HepG2 (cell line): ENCODE measurements around the gene PATE4. TPM values are rescaled to one million over a fixed set of nuclear protein-coding genes. Genes with fewer than 3 reads are reported as not detected.
A peak's percentile ranks its signal among the peaks of the same experiment; 100 is the strongest.

Source experiments
- FOXC1 ChIP-seq: sonication (generic); formaldehyde crosslinking; IDR thresholded peaks from 2 replicates; pipeline ENCODE4 v1.8.0; 2022; ENCODE audit warnings: mild to moderate bottlenecking, missing genetic modification reagents, borderline replicate concordance
- FOXP4 ChIP-seq: sonication (generic); formaldehyde crosslinking; IDR thresholded peaks from 2 replicates; pipeline ENCODE4 v1.4.0; 2020; ENCODE audit warnings: missing genetic modification reagents
- HNF1B ChIP-seq: sonication (generic); formaldehyde crosslinking; IDR thresholded peaks from 2 replicates; pipeline ENCODE4 v1.5.1; 2020; ENCODE audit warnings: mild to moderate bottlenecking, moderate library complexity, missing genetic modification reagents
- MAFF ChIP-seq: IDR thresholded peaks from 2 replicates; pipeline ENCODE4 v1.6.1; 2011; ENCODE audit warnings: low read depth, low read length, improper control_type of control experiment
- NR2F2 ChIP-seq: IDR thresholded peaks from 2 replicates; pipeline ENCODE4 v1.6.1; 2012; ENCODE audit warnings: low read depth, inconsistent platforms, borderline replicate concordance
- PHF21A ChIP-seq: sonication (generic); formaldehyde crosslinking; IDR thresholded peaks from 2 replicates; pipeline ENCODE4 v1.5.0; 2020; ENCODE audit warnings: mild to moderate bottlenecking, missing genetic modification reagents
- TFDP1 ChIP-seq: IDR thresholded peaks from 2 replicates; pipeline ENCODE4 v1.6.1; 2016; ENCODE audit warnings: missing compliant biosample characterization, missing genetic modification reagents, borderline replicate concordance
- ZBTB40 ChIP-seq, 2 experiments: fragments of 450-650 bp in 1 of 2; sonication (generic) in 1 of 2; formaldehyde crosslinking in 1 of 2; IDR thresholded peaks; 2 replicates each; pipeline versions ENCODE4 v1.6.1 to v1.8.0; 2016 to 2022; ENCODE audit warnings: antibody characterized with exemption in 1 of 2, mild to moderate bottlenecking in 1 of 2, missing genetic modification reagents in 1 of 2
- ZNF354B ChIP-seq: sonication (generic); formaldehyde crosslinking; IDR thresholded peaks from 2 replicates; pipeline ENCODE4 v1.8.0; 2022; ENCODE audit warnings: mild to moderate bottlenecking, missing genetic modification reagents
- ZNF607 ChIP-seq: sonication (generic); formaldehyde crosslinking; IDR thresholded peaks from 2 replicates; pipeline ENCODE4 v1.5.1; 2020; ENCODE audit warnings: missing genetic modification reagents, mild to moderate bottlenecking, borderline replicate concordance
- ZNF766 ChIP-seq: sonication (generic); formaldehyde crosslinking; IDR thresholded peaks from 2 replicates; pipeline ENCODE4 v1.5.0; 2020; ENCODE audit warnings: missing genetic modification reagents, borderline replicate concordance
- polyA plus RNA-seq, 8 experiments: library from polyadenylated mRNA; depleted of rRNA in 3 of 8; stranded (reverse) in 7 of 8; unstranded in 1 of 8; fragments of >200 nt; fragmentation: Illumina TruSeq in 4 of 8; extraction: Trizol in 4 of 8; gene quantifications; 2 replicates each; pipeline versions ENCODE4 v1.2.1 to v1.2.3, GENCODE V29; 2011 to 2016; ENCODE audit warnings: low read depth in 4 of 8, missing spikeins in 1 of 8, mixed read lengths in 1 of 8; ENCODE audit not compliant: insufficient read depth in 1 of 8
- total RNA-seq, 5 experiments: library from RNA; depleted of rRNA; stranded (reverse); fragments of >200 nt; fragmentation: Illumina TruSeq; extraction: Trizol; gene quantifications; 2 replicates each; pipeline ENCODE4 v1.2.3, GENCODE V29; 2016; ENCODE audit warnings: low read depth in 1 of 5
- TF ChIP-seq, protein P1 (sequence below): sonication (generic); formaldehyde crosslinking; IDR thresholded peaks from 2 replicates; pipeline ENCODE4 v1.8.0; 2022; ENCODE audit warnings: mild to moderate bottlenecking, missing genetic modification reagents, moderate library complexity

PATE4 gene
- total and polyA plus RNA-seq, 2 of the 13 experiments (the other 11 are each of a cell fraction or from before 2014, with no cell fraction given): not detected

DNA sequence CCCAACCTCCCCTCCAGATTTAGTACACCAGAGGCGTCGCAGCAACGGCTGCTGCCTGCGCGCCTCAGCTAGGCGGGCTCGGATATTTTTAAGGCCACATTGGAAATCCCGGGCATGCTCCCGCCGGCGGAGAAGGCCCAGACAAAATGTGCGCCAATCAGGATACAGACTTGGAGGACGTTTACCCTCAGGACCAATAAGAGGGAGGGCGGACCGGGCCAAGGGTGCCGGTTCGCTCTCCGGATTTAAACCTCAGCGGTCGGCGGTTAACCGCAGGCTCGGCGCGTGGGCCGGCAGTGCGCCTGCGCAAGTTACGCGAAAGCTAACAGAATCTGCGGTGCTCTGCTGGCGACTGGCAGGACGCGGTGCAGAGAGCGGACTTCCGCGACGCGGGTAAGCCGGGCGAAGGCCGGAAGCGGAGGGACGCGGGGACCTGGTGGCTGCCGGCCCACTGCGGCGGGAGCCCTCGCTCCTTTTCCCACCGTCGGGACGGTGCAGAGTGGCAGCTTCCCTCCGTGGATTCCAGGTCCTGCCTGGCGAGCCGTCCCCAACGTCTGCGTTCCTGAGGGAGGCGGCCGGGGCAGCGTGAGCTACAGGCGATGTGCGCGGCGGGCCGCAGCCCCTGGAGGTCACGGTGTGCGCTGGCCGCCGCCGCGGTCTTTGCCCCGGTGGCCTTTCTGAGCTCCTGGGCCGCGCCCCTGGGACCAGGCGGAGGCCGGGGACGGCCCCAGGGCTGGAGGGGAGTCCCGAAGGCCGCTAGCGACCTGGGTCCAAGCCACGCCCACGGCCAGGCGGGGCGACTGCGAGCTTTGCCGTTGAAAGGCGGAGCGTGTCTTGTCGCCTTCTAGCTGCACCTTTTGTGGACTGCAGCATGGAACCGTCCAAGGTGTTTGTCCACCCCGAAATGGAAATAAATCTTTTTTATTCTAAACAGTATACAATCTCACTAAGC lies 54.5 kb downstream of the PATE4 start, which contains the start of gene HYLS1 (continued):
- no peak for TF ChIP-seq ZBTB40 (IDR thresholded peaks at IDR 0.05)
- TF ChIP-seq ZBTB40 (CRISPR knock-in tag; IDR thresholded peaks at IDR 0.05): peak; percentile 55; the same call in 1 of the 2 replicates
- no peak for TF ChIP-seq NR2F2
- TF ChIP-seq, protein P1, sequence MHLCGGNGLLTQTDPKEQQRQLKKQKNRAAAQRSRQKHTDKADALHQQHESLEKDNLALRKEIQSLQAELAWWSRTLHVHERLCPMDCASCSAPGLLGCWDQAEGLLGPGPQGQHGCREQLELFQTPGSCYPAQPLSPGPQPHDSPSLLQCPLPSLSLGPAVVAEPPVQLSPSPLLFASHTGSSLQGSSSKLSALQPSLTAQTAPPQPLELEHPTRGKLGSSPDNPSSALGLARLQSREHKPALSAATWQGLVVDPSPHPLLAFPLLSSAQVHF (CRISPR knock-in tag): peak; percentile 84; the same call in 1 of the 2 replicates
- TF ChIP-seq MAFF: no peak
- TF ChIP-seq ZNF607 (CRISPR knock-in tag): peak; percentile 56; the same call in 1 of the 2 replicates
- TF ChIP-seq PHF21A (CRISPR knock-in tag): peak; percentile 75
- no peak for TF ChIP-seq FOXC1 (CRISPR knock-in tag)
- no peak for TF ChIP-seq FOXP4 (CRISPR knock-in tag)
- TF ChIP-seq ZNF354B: no peak
- peak; percentile 63; the same call in 1 of the 2 replicates for TF ChIP-seq TFDP1
- TF ChIP-seq ZNF766: no peak
- 0 out of 2 replicates have a peak, but pooled peaks have one; percentile 32 for TF ChIP-seq HNF1B (CRISPR knock-in tag)
